OCI-LY1 (cell line): ENCODE data around the gene BTNL2.

ENCODE experiments used
- EZH2 ChIP-seq: fragments of 200-600 bp; sonication (generic), shearing (Covaris generic); IDR thresholded peaks from 2 replicates; pipeline ENCODE4 v1.8.0; 2017; ENCODE audit warnings: borderline replicate concordance, mixed run types, mild to moderate bottlenecking, antibody characterized with exemption, low read length, moderate library complexity, mixed read lengths
- TF ChIP-seq, protein P1 (sequence below): fragments of 200-600 bp; sonication (generic), shearing (Covaris generic); IDR thresholded peaks from 2 replicates; pipeline ENCODE4 v1.5.1; 2017; ENCODE audit warnings: mild to moderate bottlenecking, antibody characterized with exemption, low read length, moderate library complexity, mixed read lengths

DNA sequence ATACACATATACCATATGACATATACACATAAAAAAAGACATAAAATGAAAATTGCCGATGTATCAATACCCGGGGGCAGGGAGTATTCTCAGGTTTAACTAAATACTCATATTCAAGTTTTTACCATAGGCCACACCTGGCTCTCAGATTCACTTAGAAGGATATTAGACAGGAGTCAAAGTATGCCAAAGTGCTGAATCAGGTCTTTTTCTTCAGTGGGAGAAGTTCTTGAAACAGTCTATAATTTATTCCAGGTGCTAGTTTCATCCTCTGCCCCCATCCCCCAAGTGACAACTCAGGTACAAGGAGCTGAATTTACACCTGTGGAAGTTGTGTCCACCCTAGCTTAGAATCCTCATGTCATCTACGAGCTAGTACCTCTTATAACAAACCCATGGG is 24.2 kb upstream of the BTNL2 start:
- TF ChIP-seq, protein P1, sequence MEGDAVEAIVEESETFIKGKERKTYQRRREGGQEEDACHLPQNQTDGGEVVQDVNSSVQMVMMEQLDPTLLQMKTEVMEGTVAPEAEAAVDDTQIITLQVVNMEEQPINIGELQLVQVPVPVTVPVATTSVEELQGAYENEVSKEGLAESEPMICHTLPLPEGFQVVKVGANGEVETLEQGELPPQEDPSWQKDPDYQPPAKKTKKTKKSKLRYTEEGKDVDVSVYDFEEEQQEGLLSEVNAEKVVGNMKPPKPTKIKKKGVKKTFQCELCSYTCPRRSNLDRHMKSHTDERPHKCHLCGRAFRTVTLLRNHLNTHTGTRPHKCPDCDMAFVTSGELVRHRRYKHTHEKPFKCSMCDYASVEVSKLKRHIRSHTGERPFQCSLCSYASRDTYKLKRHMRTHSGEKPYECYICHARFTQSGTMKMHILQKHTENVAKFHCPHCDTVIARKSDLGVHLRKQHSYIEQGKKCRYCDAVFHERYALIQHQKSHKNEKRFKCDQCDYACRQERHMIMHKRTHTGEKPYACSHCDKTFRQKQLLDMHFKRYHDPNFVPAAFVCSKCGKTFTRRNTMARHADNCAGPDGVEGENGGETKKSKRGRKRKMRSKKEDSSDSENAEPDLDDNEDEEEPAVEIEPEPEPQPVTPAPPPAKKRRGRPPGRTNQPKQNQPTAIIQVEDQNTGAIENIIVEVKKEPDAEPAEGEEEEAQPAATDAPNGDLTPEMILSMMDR, result no peak
- no peak for TF ChIP-seq EZH2
